OCI-LY7 (cell line): ENCODE measurements around the gene TMLHE. TPM values are rescaled to one million over a fixed set of nuclear protein-coding genes. Genes with fewer than 3 reads are reported as not detected.

Experiments used
- BruUV-seq: library from RNA; stranded (reverse); fragments of 400-500 nt; replicated peaks from 2 replicates; lab custom pipeline; 2021; lab: Mats Ljungman, UMichigan
- CTCF ChIA-PET: fragments of 300-600 bp; sonication (Branson Sonifier 250); formaldehyde crosslinking; loops from one replicate; lab custom pipeline; 2022; ENCODE audit warnings: antibody characterized with exemption; ENCODE audit not compliant: unreplicated experiment; lab: Charles Lee
- POLR2A ChIA-PET: fragments of 300-600 bp; sonication (Branson Sonifier 250); formaldehyde crosslinking; loops from one replicate; lab custom pipeline; 2022; ENCODE audit warnings: antibody characterized with exemption; lab: Charles Lee
- DNase-seq: peaks from one replicate; pipeline ENCODE4 v3.0.0-alpha.2; 2015; ENCODE audit warnings: low spot score
- H2AFZ ChIP-seq: fragments of 200-600 bp; sonication (generic), shearing (Covaris generic); 2 replicates; pipeline ENCODE4 v1.6.1; 2014; ENCODE audit warnings: mild to moderate bottlenecking, antibody characterized with exemption, low read length, moderate library complexity
- H3K27ac ChIP-seq: fragments of 200-600 bp; sonication (generic); 2 replicates; pipeline ENCODE4 v1.5.1; 2014; ENCODE audit warnings: mixed run types, low read depth, mild to moderate bottlenecking, moderate library complexity, low read length, inconsistent platforms; ENCODE audit not compliant: poor library complexity, severe bottlenecking
- H3K36me3 ChIP-seq: fragments of 200-600 bp; sonication (generic); 2 replicates; pipeline ENCODE4 v1.6.1; 2014; ENCODE audit warnings: mild to moderate bottlenecking, antibody characterized with exemption, low read length, moderate library complexity, mixed read lengths; ENCODE audit not compliant: insufficient read depth
- H3K4me1 ChIP-seq: fragments of 200-600 bp; sonication (generic); 2 replicates; pipeline ENCODE4 v1.5.1; 2014; ENCODE audit warnings: mild to moderate bottlenecking, low read length; ENCODE audit not compliant: insufficient read depth, poor library complexity, severe bottlenecking
- H3K4me2 ChIP-seq: fragments of 200-600 bp; sonication (generic); 2 replicates; pipeline ENCODE4 v1.6.1; 2014; ENCODE audit warnings: mild to moderate bottlenecking, low read length
- H3K4me3 ChIP-seq: fragments of 200-600 bp; sonication (generic); 2 replicates; pipeline ENCODE4 v1.5.1; 2014; ENCODE audit warnings: mild to moderate bottlenecking, low read depth, low read length; ENCODE audit not compliant: poor library complexity, severe bottlenecking
- H3K79me2 ChIP-seq: fragments of 200-600 bp; sonication (generic); 2 replicates; pipeline ENCODE4 v1.6.1; 2016; ENCODE audit warnings: low read depth, mild to moderate bottlenecking, low read length, moderate library complexity, mixed read lengths; ENCODE audit not compliant: insufficient read depth
- H3K9me2 ChIP-seq: fragments of 200-600 bp; sonication (generic); 2 replicates; pipeline ENCODE4 v1.6.1; 2016; ENCODE audit warnings: mild to moderate bottlenecking, low read length, mixed read lengths; ENCODE audit not compliant: insufficient read depth
- H3K9me3 ChIP-seq: fragments of 200-600 bp; sonication (generic); 2 replicates; pipeline ENCODE4 v1.6.1; 2014; ENCODE audit warnings: mild to moderate bottlenecking, mixed run types, low read length, mixed read lengths
- H4K20me1 ChIP-seq: fragments of 200-600 bp; sonication (generic); 2 replicates; pipeline ENCODE4 v1.6.1; 2014; ENCODE audit warnings: mild to moderate bottlenecking, antibody characterized with exemption, low read length, moderate library complexity, mixed read lengths; ENCODE audit not compliant: insufficient read depth
- CTCF ChIP-seq: fragments of 200-600 bp; sonication (generic); conservative IDR thresholded peaks from 2 replicates; pipeline ENCODE4 v1.5.1; 2014; ENCODE audit warnings: mild to moderate bottlenecking, antibody characterized with exemption, low read length, moderate library complexity, mixed read lengths
- EZH2phosphoT487 ChIP-seq: fragments of 200-600 bp; sonication (generic); IDR thresholded peaks from 2 replicates; pipeline ENCODE4 v1.6.1; 2018; ENCODE audit warnings: low read depth, borderline replicate concordance, mild to moderate bottlenecking, mixed run types, antibody characterized with exemption, low read length, moderate library complexity, mixed read lengths
- intact Hi-C: fragments of 100-400 bp; cut with micrococcal nuclease; formaldehyde crosslinking; loops from one replicate; pipeline ENCODE4 v1.10.0; 2022; ENCODE audit not compliant: unreplicated experiment
- total RNA-seq, 2 experiments: library from RNA; depleted of rRNA in 1 of 2; stranded (reverse); fragments of >200 nt in 1 of 2; shearing (Covaris generic) in 1 of 2; gene quantifications; 2 replicates each; pipeline ENCODE4 v1.2.3, GENCODE V29; 2014 to 2022

Gene TMLHE
- total RNA-seq, 2 experiments from 2014 or later = 3.0 to 4.2 TPM

- Histone ChIP-seq H4K20me1 (no peaks in the 10 kb centered on the region), H3K9me3 (no peaks in the 10 kb centered on the region), H3K9me2 (no peaks in the 10 kb centered on the region), H2AFZ (no peak overlapping the region), H3K27ac (no peak overlapping the region), H3K4me2 (no peak overlapping the region), H3K4me3 (no peak overlapping the region), H3K36me3 (no peaks in the 10 kb centered on the region), H3K79me2 (no peaks in the 10 kb centered on the region), H3K4me1 (no peaks in the 10 kb centered on the region)
- DNase-seq = no peak
- TF ChIP-seq CTCF (no peak), EZH2phosphoT487 (no peak)
- POLR2A ChIA-PET = no interaction called here
- no TSS peak for BruUV-seq
- intact Hi-C loops = no loop called here
- CTCF ChIA-PET = no interaction called here
Observed at GRCh38 chrX:155592981-155593380, 19.8 kb downstream of the TMLHE start.

GRCh38 chrX:155592331-155592730 is 20.4 kb downstream of the TMLHE start:
- Histone ChIP-seq H2AFZ (no peak overlapping the region), H3K4me2 (no peak overlapping the region), H3K9me2 (no peaks in the 10 kb centered on the region), H3K79me2 (no peaks in the 10 kb centered on the region), H4K20me1 (no peaks in the 10 kb centered on the region), H3K27ac (no peak overlapping the region), H3K36me3 (no peaks in the 10 kb centered on the region), H3K9me3 (no peaks in the 10 kb centered on the region), H3K4me3 (no peak overlapping the region), H3K4me1 (no peaks in the 10 kb centered on the region)
- no peak for TF ChIP-seq EZH2phosphoT487
- TF ChIP-seq CTCF = no peak
- no TSS peak for BruUV-seq
- ChIA-PET POLR2A (no interaction called here), CTCF (no interaction called here)
- DNase-seq = no peak
- intact Hi-C loops = no loop called here

GRCh38 chrX:155577682-155578081 is 35.1 kb downstream of the TMLHE start:
- CTCF ChIA-PET = no interaction called here
- no peaks in the 10 kb centered on the region for H3K79me2 ChIP-seq
- POLR2A ChIA-PET = no interaction called here

More at GRCh38 chrX:155577682-155578081, 35.1 kb downstream of the TMLHE start:
- no peaks in the 10 kb centered on the region for H3K4me1 ChIP-seq
- H3K4me2 ChIP-seq = no peak overlapping the region
- H4K20me1 ChIP-seq = no peaks in the 10 kb centered on the region
- TF ChIP-seq EZH2phosphoT487 (no peak), CTCF (no peak)
- no peak overlapping the region for H3K4me3 ChIP-seq
- no peak overlapping the region for H3K27ac ChIP-seq
- H3K36me3 ChIP-seq = no peaks in the 10 kb centered on the region
- H2AFZ ChIP-seq = no peak overlapping the region
- H3K9me2 ChIP-seq = no peaks in the 10 kb centered on the region
- no TSS peak for BruUV-seq
- DNase-seq = no peak
- intact Hi-C loops = no loop called here
- no peaks in the 10 kb centered on the region for H3K9me3 ChIP-seq
